HepG2 (cell line): Measurements from ENCODE around the gene TOP1. TPM values are rescaled to one million over a fixed set of nuclear protein-coding genes. Genes with fewer than 3 reads are reported as not detected.

Source experiments
- ADNP ChIP-seq: sonication (generic); formaldehyde crosslinking; IDR thresholded peaks from 2 replicates; pipeline ENCODE4 v1.4.0; 2020; ENCODE audit warnings: missing genetic modification reagents
- DNMT1 ChIP-seq: sonication (generic); formaldehyde crosslinking; IDR thresholded peaks from 2 replicates; pipeline ENCODE4 v1.5.1; 2020; ENCODE audit warnings: mild to moderate bottlenecking, missing genetic modification reagents
- HOXA5 ChIP-seq: sonication (generic); formaldehyde crosslinking; IDR thresholded peaks from 2 replicates; pipeline ENCODE4 v1.4.0; 2020; ENCODE audit warnings: missing genetic modification reagents
- JUN ChIP-seq: sonication (generic); formaldehyde crosslinking; IDR thresholded peaks from 2 replicates; pipeline ENCODE4 v1.4.0; 2020; ENCODE audit warnings: mild to moderate bottlenecking, missing genetic modification reagents
- KLF12 ChIP-seq: sonication (generic); formaldehyde crosslinking; IDR thresholded peaks from 2 replicates; pipeline ENCODE4 v1.4.0; 2020; ENCODE audit warnings: missing genetic modification reagents, borderline replicate concordance
- MAF1 ChIP-seq: sonication (generic); formaldehyde crosslinking; IDR thresholded peaks from 2 replicates; pipeline ENCODE4 v1.5.0; 2020; ENCODE audit warnings: missing genetic modification reagents, borderline replicate concordance
- RBFOX2 ChIP-seq: fragments of 200-400 bp; formaldehyde crosslinking; IDR thresholded peaks from 2 replicates; pipeline ENCODE4 v1.6.1; 2017; ENCODE audit warnings: low read depth, mild to moderate bottlenecking, low read length
- RNF219 ChIP-seq: sonication (generic); formaldehyde crosslinking; IDR thresholded peaks from 2 replicates; pipeline ENCODE4 v1.5.0; 2020; ENCODE audit warnings: mild to moderate bottlenecking, missing genetic modification reagents
- ZBTB43 ChIP-seq: sonication (generic); formaldehyde crosslinking; conservative IDR thresholded peaks from 2 replicates; pipeline ENCODE4 v1.4.0; 2020; ENCODE audit warnings: missing genetic modification reagents
- ZFP36L2 ChIP-seq: sonication (generic); formaldehyde crosslinking; IDR thresholded peaks from 2 replicates; pipeline ENCODE4 v1.4.0; 2020; ENCODE audit warnings: missing genetic modification reagents
- ZMAT5 ChIP-seq: sonication (generic); formaldehyde crosslinking; IDR thresholded peaks from 2 replicates; pipeline ENCODE4 v1.5.0; 2020; ENCODE audit warnings: mild to moderate bottlenecking, low read depth, missing genetic modification reagents, borderline replicate concordance
- ZNF317 ChIP-seq: sonication (generic); formaldehyde crosslinking; IDR thresholded peaks from 2 replicates; pipeline ENCODE4 v1.5.0; 2020; ENCODE audit warnings: mild to moderate bottlenecking, missing genetic modification reagents
- ZNF329 ChIP-seq: sonication (generic); formaldehyde crosslinking; IDR thresholded peaks from 2 replicates; pipeline ENCODE4 v1.9.0; 2021; ENCODE audit warnings: low read depth, mild to moderate bottlenecking, missing genetic modification reagents
- ZNF33B ChIP-seq: sonication (generic); formaldehyde crosslinking; IDR thresholded peaks from 2 replicates; pipeline ENCODE4 v1.5.1; 2020; ENCODE audit warnings: mild to moderate bottlenecking, missing genetic modification reagents
- ZNF343 ChIP-seq: sonication (generic); formaldehyde crosslinking; IDR thresholded peaks from 2 replicates; pipeline ENCODE4 v1.4.0; 2020; ENCODE audit warnings: mild to moderate bottlenecking, missing genetic modification reagents
- polyA plus RNA-seq, 8 experiments: library from polyadenylated mRNA; depleted of rRNA in 3 of 8; stranded (reverse) in 7 of 8; unstranded in 1 of 8; fragments of >200 nt; fragmentation: Illumina TruSeq in 4 of 8; extraction: Trizol in 4 of 8; gene quantifications; 2 replicates each; pipeline versions ENCODE4 v1.2.1 to v1.2.3, GENCODE V29; 2011 to 2016; ENCODE audit warnings: low read depth in 4 of 8, missing spikeins in 1 of 8, mixed read lengths in 1 of 8; ENCODE audit not compliant: insufficient read depth in 1 of 8
- total RNA-seq, 5 experiments: library from RNA; depleted of rRNA; stranded (reverse); fragments of >200 nt; fragmentation: Illumina TruSeq; extraction: Trizol; gene quantifications; 2 replicates each; pipeline ENCODE4 v1.2.3, GENCODE V29; 2016; ENCODE audit warnings: low read depth in 1 of 5
- TF ChIP-seq, protein P1 (sequence below): sonication (generic); formaldehyde crosslinking; IDR thresholded peaks from 2 replicates; pipeline ENCODE4 v1.8.0; 2022; ENCODE audit warnings: missing genetic modification reagents, mild to moderate bottlenecking, moderate library complexity, borderline replicate concordance
- TF ChIP-seq, protein P2 (sequence below): sonication (generic); formaldehyde crosslinking; IDR thresholded peaks from 2 replicates; pipeline ENCODE4 v1.4.0; 2020; ENCODE audit warnings: low read depth, mild to moderate bottlenecking, missing genetic modification reagents

Gene TOP1
- total and polyA plus RNA-seq, 2 of the 13 experiments (the other 11 are each of a cell fraction or from before 2014, with no cell fraction given), result 10.2 to 19.4 TPM

DNA sequence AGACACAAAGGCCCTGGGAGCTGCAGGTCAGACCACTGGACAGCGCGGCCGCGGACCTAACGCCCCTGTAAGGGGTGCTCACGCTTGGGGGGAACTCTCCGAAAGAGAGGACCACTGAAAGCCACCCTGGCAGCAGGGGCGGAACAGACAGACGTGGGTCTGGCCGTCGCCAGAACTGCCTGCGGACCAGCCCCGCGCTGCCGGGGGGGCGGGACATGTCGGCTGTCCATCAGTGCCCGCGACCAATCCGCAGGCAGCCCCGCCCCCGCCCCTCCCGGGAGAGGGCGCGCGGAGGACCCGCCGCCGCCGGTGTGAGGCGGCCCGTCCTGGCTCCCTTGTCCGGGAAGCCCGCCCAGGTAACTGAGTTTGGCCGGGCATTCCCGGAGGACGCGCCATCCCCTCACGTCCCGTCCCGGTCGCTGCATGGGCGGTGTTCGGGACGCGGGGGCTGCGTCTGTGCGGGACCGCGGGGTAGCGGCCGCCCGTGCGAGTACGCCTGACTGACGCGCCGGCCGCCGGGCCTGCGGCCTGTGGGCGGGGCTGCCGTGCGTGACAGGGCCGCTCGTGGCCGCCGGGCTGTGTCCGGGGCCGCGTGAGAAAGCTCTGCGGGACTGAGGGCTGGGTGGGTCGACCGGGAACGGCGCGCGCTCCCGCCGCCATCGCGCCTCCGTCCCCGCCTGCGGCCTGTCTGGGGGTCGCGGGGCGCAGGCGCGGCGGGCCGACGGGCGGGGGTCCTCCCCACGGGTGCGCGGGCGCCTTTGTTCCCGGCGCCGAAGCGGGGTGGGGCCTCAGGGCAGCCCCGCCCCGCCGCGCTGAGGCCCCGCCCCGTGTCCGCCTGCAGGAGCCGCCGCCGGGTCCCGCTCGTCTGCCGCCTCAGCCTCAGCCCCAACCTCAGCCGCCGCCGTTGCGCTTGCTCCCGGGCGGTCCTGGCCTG lies 108.3 kb downstream of the TOP1 start, which contains the start of gene PLCG1 (continued):
- TF ChIP-seq ZBTB43 (CRISPR knock-in tag), result peak; percentile 80
- TF ChIP-seq, protein P1, sequence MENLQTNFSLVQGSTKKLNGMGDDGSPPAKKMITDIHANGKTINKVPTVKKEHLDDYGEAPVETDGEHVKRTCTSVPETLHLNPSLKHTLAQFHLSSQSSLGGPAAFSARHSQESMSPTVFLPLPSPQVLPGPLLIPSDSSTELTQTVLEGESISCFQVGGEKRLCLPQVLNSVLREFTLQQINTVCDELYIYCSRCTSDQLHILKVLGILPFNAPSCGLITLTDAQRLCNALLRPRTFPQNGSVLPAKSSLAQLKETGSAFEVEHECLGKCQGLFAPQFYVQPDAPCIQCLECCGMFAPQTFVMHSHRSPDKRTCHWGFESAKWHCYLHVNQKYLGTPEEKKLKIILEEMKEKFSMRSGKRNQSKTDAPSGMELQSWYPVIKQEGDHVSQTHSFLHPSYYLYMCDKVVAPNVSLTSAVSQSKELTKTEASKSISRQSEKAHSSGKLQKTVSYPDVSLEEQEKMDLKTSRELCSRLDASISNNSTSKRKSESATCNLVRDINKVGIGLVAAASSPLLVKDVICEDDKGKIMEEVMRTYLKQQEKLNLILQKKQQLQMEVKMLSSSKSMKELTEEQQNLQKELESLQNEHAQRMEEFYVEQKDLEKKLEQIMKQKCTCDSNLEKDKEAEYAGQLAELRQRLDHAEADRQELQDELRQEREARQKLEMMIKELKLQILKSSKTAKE (CRISPR knock-in tag), result no peak
- TF ChIP-seq ZNF343, result peak; percentile 86
- no peak for TF ChIP-seq ADNP
- no peak; the same call in none of the 2 replicates for TF ChIP-seq JUN (CRISPR knock-in tag)
- TF ChIP-seq, protein P2, sequence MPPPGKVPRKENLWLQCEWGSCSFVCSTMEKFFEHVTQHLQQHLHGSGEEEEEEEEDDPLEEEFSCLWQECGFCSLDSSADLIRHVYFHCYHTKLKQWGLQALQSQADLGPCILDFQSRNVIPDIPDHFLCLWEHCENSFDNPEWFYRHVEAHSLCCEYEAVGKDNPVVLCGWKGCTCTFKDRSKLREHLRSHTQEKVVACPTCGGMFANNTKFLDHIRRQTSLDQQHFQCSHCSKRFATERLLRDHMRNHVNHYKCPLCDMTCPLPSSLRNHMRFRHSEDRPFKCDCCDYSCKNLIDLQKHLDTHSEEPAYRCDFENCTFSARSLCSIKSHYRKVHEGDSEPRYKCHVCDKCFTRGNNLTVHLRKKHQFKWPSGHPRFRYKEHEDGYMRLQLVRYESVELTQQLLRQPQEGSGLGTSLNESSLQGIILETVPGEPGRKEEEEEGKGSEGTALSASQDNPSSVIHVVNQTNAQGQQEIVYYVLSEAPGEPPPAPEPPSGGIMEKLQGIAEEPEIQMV (CRISPR knock-in tag), result peak; percentile 92
- peak; percentile 92 for TF ChIP-seq RBFOX2
- peak; percentile 95 for TF ChIP-seq DNMT1 (CRISPR knock-in tag)
- TF ChIP-seq RNF219 (CRISPR knock-in tag), result no peak; the same call in 1 of the 2 replicates
- peak; percentile 91 for TF ChIP-seq ZNF329
- TF ChIP-seq KLF12, result peak; percentile 92
- no peak; the same call in 1 of the 2 replicates for TF ChIP-seq ZMAT5
- TF ChIP-seq MAF1 (CRISPR knock-in tag), result no peak; the same call in 1 of the 2 replicates
- TF ChIP-seq ZNF317 (CRISPR knock-in tag), result peak; percentile 50; the same call in 1 of the 2 replicates
- TF ChIP-seq HOXA5, result peak; percentile 97; the same call in 1 of the 2 replicates
- TF ChIP-seq ZFP36L2 (CRISPR knock-in tag), result peak; percentile 65; the same call in 1 of the 2 replicates
- TF ChIP-seq ZNF33B (CRISPR knock-in tag), result no peak; the same call in 1 of the 2 replicates
